ENCODE data around the gene RAB11FIP3. TPM values are rescaled to one million over a fixed set of nuclear protein-coding genes. Genes with fewer than 3 reads are reported as not detected.

RAB11FIP3 gene
- total RNA-seq, 1 donor from 2014 or later: 44.1 TPM

GRCh38 chr16:378821-379182 lies 46.6 kb upstream of the RAB11FIP3 start:
- Histone ChIP-seq H3K36me3 (peaks cover 34% of the 10 kb centered on the region), H3K4me3 (no peak overlapping the region), H3K27me3 (no peaks in the 10 kb centered on the region), H3K9me3 (no peaks in the 10 kb centered on the region), H3K4me1 (peaks cover 29% of the 10 kb centered on the region), H3K27ac (peak overlapping the region; percentile 58)
- no peak for TF ChIP-seq CTCF (IDR thresholded peaks at IDR 0.05)
- intact Hi-C loops (cut with DNase I): no loop called here
- DNase-seq (no peak), ATAC-seq (no peak)

- Histone ChIP-seq H3K9me3 (no peaks in the 10 kb centered on the region), H3K4me3 (no peak overlapping the region), H3K36me3 (peaks cover 30% of the 10 kb centered on the region), H3K27ac (peak overlapping the region; percentile 58), H3K27me3 (no peaks in the 10 kb centered on the region), H3K4me1 (peaks cover 29% of the 10 kb centered on the region)
- DNase-seq (peak; percentile 93), ATAC-seq (peak; percentile 77)
- no peak for TF ChIP-seq CTCF (IDR thresholded peaks at IDR 0.05)
- intact Hi-C loops (cut with DNase I): no loop called here
These were observed 46.1 kb upstream of the RAB11FIP3 start for GRCh38 chr16:379183-379960.

- Histone ChIP-seq H3K36me3 (peaks cover 22% of the 10 kb centered on the region), H3K4me1 (peaks cover 29% of the 10 kb centered on the region), H3K4me3 (peak overlapping the region; percentile 93), H3K27me3 (no peaks in the 10 kb centered on the region), H3K27ac (peak overlapping the region; percentile 58), H3K9me3 (no peaks in the 10 kb centered on the region)
- intact Hi-C loops (cut with DNase I): no loop called here
- DNase-seq (no peak), ATAC-seq (no peak)
- TF ChIP-seq CTCF (IDR thresholded peaks at IDR 0.05): no peak
These were observed 45.3 kb upstream of the RAB11FIP3 start for GRCh38 chr16:379961-380761.

- intact Hi-C loops (cut with DNase I): no loop called here
- no peaks in the 10 kb centered on the region for H3K27me3 ChIP-seq
- no peaks in the 10 kb centered on the region for H3K9me3 ChIP-seq
- TF ChIP-seq CTCF (IDR thresholded peaks at IDR 0.05): no peak
- peak overlapping the region; percentile 66 for H3K27ac ChIP-seq
- peak overlapping the region; percentile 93 for H3K4me3 ChIP-seq
- no peak for DNase-seq
- ATAC-seq: peak; percentile 6
- H3K36me3 ChIP-seq: peaks cover 18% of the 10 kb centered on the region
- peaks cover 29% of the 10 kb centered on the region for H3K4me1 ChIP-seq
These were observed 44.8 kb upstream of the RAB11FIP3 start for GRCh38 chr16:380762-381011.

GRCh38 chr16:381012-381788 lies 44.2 kb upstream of the RAB11FIP3 start:
- TF ChIP-seq CTCF (IDR thresholded peaks at IDR 0.05): no peak
- peak; percentile 21 for ATAC-seq
- H3K9me3 ChIP-seq: no peaks in the 10 kb centered on the region
- peak overlapping the region; percentile 66 for H3K27ac ChIP-seq
- H3K4me3 ChIP-seq: peak overlapping the region; percentile 93
- DNase-seq: peak; percentile 80
- H3K36me3 ChIP-seq: peaks cover 13% of the 10 kb centered on the region
- H3K4me1 ChIP-seq: peaks cover 29% of the 10 kb centered on the region
- intact Hi-C loops (cut with DNase I): no loop called here
- no peaks in the 10 kb centered on the region for H3K27me3 ChIP-seq

Data from upper lobe of right lung (tissue), 1 donor.